ENCODE measurements around the gene DLEC1. TPM values are rescaled to one million over a fixed set of nuclear protein-coding genes. Genes with fewer than 3 reads are reported as not detected.

Gene DLEC1
- total and polyA plus RNA-seq, 9 of the 15 experiments (the other 6 are each of a cell fraction or from before 2014, with no cell fraction given): 0.07 to 0.08 TPM; not detected in 7

DNA sequence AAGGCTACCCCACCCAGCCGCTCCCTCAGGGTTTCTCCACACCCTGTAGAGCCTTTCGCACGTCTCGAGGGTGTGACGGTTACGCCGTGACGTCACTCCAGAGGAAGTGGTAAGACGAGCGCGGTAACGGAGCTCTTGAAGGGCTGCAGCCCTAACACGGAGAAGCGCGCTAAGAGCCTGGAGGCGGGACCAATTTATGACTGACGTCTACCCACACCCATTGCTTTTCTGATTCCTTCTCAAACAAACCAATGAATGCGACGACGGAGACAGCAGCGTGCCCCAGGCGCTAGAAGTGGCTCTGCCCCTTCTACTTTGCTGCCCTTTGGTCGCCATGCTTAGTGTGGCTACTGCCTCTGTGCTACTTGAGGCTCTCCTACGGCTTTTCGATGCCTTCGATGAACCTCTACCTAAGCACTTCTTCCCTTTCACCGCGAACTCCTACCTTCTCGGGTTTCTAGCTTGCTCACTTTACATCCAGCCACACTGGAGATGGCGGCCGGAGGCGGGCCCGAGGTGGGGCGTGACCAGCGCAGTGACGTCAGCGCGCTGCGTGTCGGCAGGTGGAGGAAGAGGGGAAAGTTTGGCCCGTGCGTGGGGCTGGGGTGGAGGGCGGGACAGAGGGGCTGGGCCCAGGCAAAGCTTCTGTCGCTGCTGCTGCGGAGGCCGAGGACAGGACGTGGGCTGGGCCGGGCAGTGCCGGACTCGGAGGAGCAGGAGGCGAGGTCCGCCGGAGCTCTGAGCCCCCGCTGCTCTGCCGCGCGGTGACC, 126.1 kb downstream of the DLEC1 start, which contains the start of gene OXSR1 (continued):
- TF ChIP-seq, protein P1, sequence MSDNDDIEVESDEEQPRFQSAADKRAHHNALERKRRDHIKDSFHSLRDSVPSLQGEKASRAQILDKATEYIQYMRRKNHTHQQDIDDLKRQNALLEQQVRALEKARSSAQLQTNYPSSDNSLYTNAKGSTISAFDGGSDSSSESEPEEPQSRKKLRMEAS (CRISPR knock-in tag; IDR thresholded peaks at IDR 0.05): peak; percentile 91
- TF ChIP-seq ATF7 (IDR thresholded peaks at IDR 0.05) (peak; percentile 99), MTA3 (IDR thresholded peaks at IDR 0.05; ENCODE audit: borderline replicate concordance) (peak; percentile 100), RBFOX2 (IDR thresholded peaks at IDR 0.05; ENCODE audit: low read depth, low read length) (peak; percentile 91), ZC3H4 (CRISPR knock-in tag; IDR thresholded peaks at IDR 0.05; ENCODE audit: borderline replicate concordance) (no peak), ZNF121 (CRISPR knock-in tag; conservative IDR thresholded peaks at IDR 0.05) (no peak), SP2 (IDR thresholded peaks at IDR 0.05; ENCODE audit: extremely low read depth, low read depth, low read length, poor library complexity, severe bottlenecking) (peak; percentile 72), GABPB2 (CRISPR knock-in tag; conservative IDR thresholded peaks at IDR 0.05) (no peak; the same call in 1 of the 2 replicates), EP400 (IDR thresholded peaks at IDR 0.05) (peak; percentile 97), ZKSCAN1 (IDR thresholded peaks at IDR 0.05; ENCODE audit: low read depth, low read length) (no peak; the same call in 1 of the 2 replicates), IFI16 (CRISPR knock-in tag; IDR thresholded peaks at IDR 0.05) (no peak), MTA1 (IDR thresholded peaks at IDR 0.05; ENCODE audit: borderline replicate concordance) (peak; percentile 86), FOXM1 (IDR thresholded peaks at IDR 0.05; ENCODE audit: low read depth) (no peak; the same call in 1 of the 2 replicates), FOXM1 (CRISPR knock-in tag; IDR thresholded peaks at IDR 0.05; ENCODE audit: low read depth) (0 out of 2 replicates have a peak, but pooled peaks have one; percentile 11), ZNF583 (CRISPR knock-in tag; IDR thresholded peaks at IDR 0.05) (no peak), ZNF12 (CRISPR knock-in tag; IDR thresholded peaks at IDR 0.05) (no peak), TAF9B (IDR thresholded peaks at IDR 0.05; ENCODE audit: partially characterized antibody) (peak; percentile 9), NFIC (IDR thresholded peaks at IDR 0.05) (peak; percentile 37)
- TF ChIP-seq, protein P2, sequence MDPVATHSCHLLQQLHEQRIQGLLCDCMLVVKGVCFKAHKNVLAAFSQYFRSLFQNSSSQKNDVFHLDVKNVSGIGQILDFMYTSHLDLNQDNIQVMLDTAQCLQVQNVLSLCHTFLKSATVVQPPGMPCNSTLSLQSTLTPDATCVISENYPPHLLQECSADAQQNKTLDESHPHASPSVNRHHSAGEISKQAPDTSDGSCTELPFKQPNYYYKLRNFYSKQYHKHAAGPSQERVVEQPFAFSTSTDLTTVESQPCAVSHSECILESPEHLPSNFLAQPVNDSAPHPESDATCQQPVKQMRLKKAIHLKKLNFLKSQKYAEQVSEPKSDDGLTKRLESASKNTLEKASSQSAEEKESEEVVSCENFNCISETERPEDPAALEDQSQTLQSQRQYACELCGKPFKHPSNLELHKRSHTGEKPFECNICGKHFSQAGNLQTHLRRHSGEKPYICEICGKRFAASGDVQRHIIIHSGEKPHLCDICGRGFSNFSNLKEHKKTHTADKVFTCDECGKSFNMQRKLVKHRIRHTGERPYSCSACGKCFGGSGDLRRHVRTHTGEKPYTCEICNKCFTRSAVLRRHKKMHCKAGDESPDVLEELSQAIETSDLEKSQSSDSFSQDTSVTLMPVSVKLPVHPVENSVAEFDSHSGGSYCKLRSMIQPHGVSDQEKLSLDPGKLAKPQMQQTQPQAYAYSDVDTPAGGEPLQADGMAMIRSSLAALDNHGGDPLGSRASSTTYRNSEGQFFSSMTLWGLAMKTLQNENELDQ (CRISPR knock-in tag; IDR thresholded peaks at IDR 0.05; ENCODE audit: borderline replicate concordance): no peak
- TF ChIP-seq, protein P3, sequence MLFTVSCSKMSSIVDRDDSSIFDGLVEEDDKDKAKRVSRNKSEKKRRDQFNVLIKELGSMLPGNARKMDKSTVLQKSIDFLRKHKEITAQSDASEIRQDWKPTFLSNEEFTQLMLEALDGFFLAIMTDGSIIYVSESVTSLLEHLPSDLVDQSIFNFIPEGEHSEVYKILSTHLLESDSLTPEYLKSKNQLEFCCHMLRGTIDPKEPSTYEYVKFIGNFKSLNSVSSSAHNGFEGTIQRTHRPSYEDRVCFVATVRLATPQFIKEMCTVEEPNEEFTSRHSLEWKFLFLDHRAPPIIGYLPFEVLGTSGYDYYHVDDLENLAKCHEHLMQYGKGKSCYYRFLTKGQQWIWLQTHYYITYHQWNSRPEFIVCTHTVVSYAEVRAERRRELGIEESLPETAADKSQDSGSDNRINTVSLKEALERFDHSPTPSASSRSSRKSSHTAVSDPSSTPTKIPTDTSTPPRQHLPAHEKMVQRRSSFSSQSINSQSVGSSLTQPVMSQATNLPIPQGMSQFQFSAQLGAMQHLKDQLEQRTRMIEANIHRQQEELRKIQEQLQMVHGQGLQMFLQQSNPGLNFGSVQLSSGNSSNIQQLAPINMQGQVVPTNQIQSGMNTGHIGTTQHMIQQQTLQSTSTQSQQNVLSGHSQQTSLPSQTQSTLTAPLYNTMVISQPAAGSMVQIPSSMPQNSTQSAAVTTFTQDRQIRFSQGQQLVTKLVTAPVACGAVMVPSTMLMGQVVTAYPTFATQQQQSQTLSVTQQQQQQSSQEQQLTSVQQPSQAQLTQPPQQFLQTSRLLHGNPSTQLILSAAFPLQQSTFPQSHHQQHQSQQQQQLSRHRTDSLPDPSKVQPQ (CRISPR knock-in tag; IDR thresholded peaks at IDR 0.05; ENCODE audit: borderline replicate concordance): no peak
- TF ChIP-seq, protein P4, sequence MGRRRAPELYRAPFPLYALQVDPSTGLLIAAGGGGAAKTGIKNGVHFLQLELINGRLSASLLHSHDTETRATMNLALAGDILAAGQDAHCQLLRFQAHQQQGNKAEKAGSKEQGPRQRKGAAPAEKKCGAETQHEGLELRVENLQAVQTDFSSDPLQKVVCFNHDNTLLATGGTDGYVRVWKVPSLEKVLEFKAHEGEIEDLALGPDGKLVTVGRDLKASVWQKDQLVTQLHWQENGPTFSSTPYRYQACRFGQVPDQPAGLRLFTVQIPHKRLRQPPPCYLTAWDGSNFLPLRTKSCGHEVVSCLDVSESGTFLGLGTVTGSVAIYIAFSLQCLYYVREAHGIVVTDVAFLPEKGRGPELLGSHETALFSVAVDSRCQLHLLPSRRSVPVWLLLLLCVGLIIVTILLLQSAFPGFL (CRISPR knock-in tag; IDR thresholded peaks at IDR 0.05): no peak
